GM21381 (cell line): ENCODE measurements around the gene EMX1.
"Not testable (repeated sequence)": the region's sequence is repeated elsewhere in the genome, so short reads cannot be mapped to it uniquely, and the experiment has no call there.

ENCODE experiments used
- ATAC-seq: cut with Tn5 transposase; IDR thresholded peaks from one replicate; pipeline ENCODE4 v1.9.1; 2021; ENCODE audit warnings: mild to moderate bottlenecking, moderate library complexity; ENCODE audit not compliant: unreplicated experiment

EMX1 gene

GRCh38 chr2:72900191-72900825, 17.0 kb upstream of the EMX1 start:
- no peak for ATAC-seq

GRCh38 chr2:72901426-72901825, 15.9 kb upstream of the EMX1 start:
- no peak for ATAC-seq

- ATAC-seq: not testable (repeated sequence)
Observed at GRCh38 chr2:72907369-72907768, 9.9 kb upstream of the EMX1 start.

- ATAC-seq: no peak
Observed at GRCh38 chr2:72908741-72909140, 8.6 kb upstream of the EMX1 start.

GRCh38 chr2:72911256-72911655, 6.1 kb upstream of the EMX1 start:
- no peak for ATAC-seq

GRCh38 chr2:72913486-72914205, 3.7 kb upstream of the EMX1 start:
- no peak for ATAC-seq

GRCh38 chr2:72914206-72914559, 3.1 kb upstream of the EMX1 start:
- no peak for ATAC-seq

- ATAC-seq: no peak
Observed at GRCh38 chr2:72914589-72915319, 2.6 kb upstream of the EMX1 start.

GRCh38 chr2:72915320-72915906, 1.9 kb upstream of the EMX1 start:
- ATAC-seq: no peak

GRCh38 chr2:72915907-72916742, 1.2 kb upstream of the EMX1 start:
- peak; percentile 55 for ATAC-seq

- peak; percentile 0 for ATAC-seq
Observed at GRCh38 chr2:72916743-72917137, 579 bp upstream of the EMX1 start.

- ATAC-seq: no peak
Observed at GRCh38 chr2:72917877-72918553, 696 bp downstream of the EMX1 start.

GRCh38 chr2:72919414-72920317, 2.3 kb downstream of the EMX1 start:
- no peak for ATAC-seq

GRCh38 chr2:72920318-72921087, 3.2 kb downstream of the EMX1 start:
- ATAC-seq: no peak

GRCh38 chr2:72921088-72921851, 4.0 kb downstream of the EMX1 start:
- no peak for ATAC-seq

- no peak for ATAC-seq
Observed at GRCh38 chr2:72921853-72922252, 4.5 kb downstream of the EMX1 start.

- ATAC-seq: no peak
Observed at GRCh38 chr2:72923833-72924352, 6.6 kb downstream of the EMX1 start.
